ENCODE data around the gene FCN1.
"Not testable (repeated sequence)": the region's sequence is repeated elsewhere in the genome, so short reads cannot be mapped to it uniquely, and the experiment has no call there.

Gene FCN1

GRCh38 chr9:134917431-134918373, at the start of gene FCN1:
Gene FCN1, minus strand, starts transcription at chr9:134917912. Its CDS starts 41 bp downstream, at chr9:134917871.
- DNase-seq = no peak

GRCh38 chr9:134966697-134967546, 49.2 kb upstream of the FCN1 start:
- DNase-seq = no peak

GRCh38 chr9:134966270-134966669, 48.6 kb upstream of the FCN1 start:
- no peak for DNase-seq

- no peak for DNase-seq
Observed at GRCh38 chr9:134965851-134966250, 48.1 kb upstream of the FCN1 start.

- no peak for DNase-seq
Observed at GRCh38 chr9:134965411-134965810, 47.7 kb upstream of the FCN1 start.

GRCh38 chr9:134964271-134965055, 46.8 kb upstream of the FCN1 start:
- DNase-seq = no peak

- no peak for DNase-seq
Observed at GRCh38 chr9:134963546-134963945, 45.8 kb upstream of the FCN1 start.

GRCh38 chr9:134962973-134963364, 45.3 kb upstream of the FCN1 start:
- no peak for DNase-seq

GRCh38 chr9:134962065-134962972, 44.6 kb upstream of the FCN1 start:
- no peak for DNase-seq

GRCh38 chr9:134961331-134962064, 43.8 kb upstream of the FCN1 start:
- DNase-seq = no peak

- no peak for DNase-seq
Observed at GRCh38 chr9:134960701-134961181, 43.0 kb upstream of the FCN1 start.

- DNase-seq = no peak
Observed at GRCh38 chr9:134959971-134960310, 42.2 kb upstream of the FCN1 start.

GRCh38 chr9:134959126-134959970, 41.6 kb upstream of the FCN1 start:
- no peak for DNase-seq

GRCh38 chr9:134957945-134958227, 40.2 kb upstream of the FCN1 start:
- DNase-seq = no peak

- no peak for DNase-seq
Observed at GRCh38 chr9:134957165-134957944, 39.6 kb upstream of the FCN1 start.

- not testable (repeated sequence) for DNase-seq
Observed at GRCh38 chr9:134956387-134956786, 38.7 kb upstream of the FCN1 start.

GRCh38 chr9:134955801-134956200, 38.1 kb upstream of the FCN1 start:
- DNase-seq = no peak

GRCh38 chr9:134955156-134955555, 37.4 kb upstream of the FCN1 start:
- no peak for DNase-seq

GRCh38 chr9:134951994-134952393, 34.3 kb upstream of the FCN1 start:
- DNase-seq = no peak

- DNase-seq = no peak
Observed at GRCh38 chr9:134951461-134951860, 33.7 kb upstream of the FCN1 start.

Data from NCI-H345 (cell line).